Measurements from ENCODE around the gene NUP160.

DNA sequence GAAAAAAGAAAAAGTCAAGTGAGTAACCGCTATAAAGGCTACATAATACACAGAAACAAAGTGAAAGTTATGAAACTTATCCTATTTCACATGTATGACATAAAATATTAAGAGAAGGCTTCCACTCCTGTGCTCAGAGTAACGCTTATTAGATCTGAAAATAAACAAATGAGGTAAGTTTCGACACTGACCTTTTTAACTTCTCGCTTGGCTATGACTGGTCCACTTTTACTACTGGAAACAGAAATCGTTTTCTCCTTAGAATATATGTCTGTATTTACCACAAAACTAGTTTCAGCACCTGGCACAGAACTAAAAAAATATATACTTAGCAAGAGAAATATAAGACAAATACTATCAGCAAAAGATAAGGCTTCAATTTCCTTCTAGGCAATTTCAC is 97.4 kb downstream of the NUP160 start:
- no peak for TF ChIP-seq CTCF (conservative IDR thresholded peaks at IDR 0.05)
- TF ChIP-seq ZFX (IDR thresholded peaks at IDR 0.05) = no peak

Measured in C4-2B (cell line).